Fibroblast of lung (primary cell): ENCODE measurements around the gene FBXO5.

Experiments used
- CTCF ChIP-seq, 2 donors: IDR thresholded peaks in 1 of 2; conservative IDR thresholded peaks in 1 of 2; 1 replicate in 1 of 2; 2 replicates in 1 of 2; pipeline ENCODE4 v1.5.1; 2011 to 2012; ENCODE audit warnings: low read length in 2 of 2, control low read depth in 1 of 2, inconsistent platforms in 1 of 2, low read depth in 1 of 2, mild to moderate bottlenecking in 1 of 2
- EZH2 ChIP-seq: IDR thresholded peaks from 2 replicates; pipeline ENCODE4 v1.5.1; 2012; ENCODE audit warnings: low read length, control low read depth, mild to moderate bottlenecking; ENCODE audit errors: missing control alignments

- TF ChIP-seq EZH2 (no peak), CTCF (conservative IDR thresholded peaks at IDR 0.05 in 1 of 2, IDR thresholded peaks at IDR 0.05 in 1 of 2; ENCODE audit: low read depth in 1 of 2, low read length in 2 of 2) (no peak)
These were observed 46.1 kb upstream of the FBXO5 start for GRCh38 chr6:153028963-153029362.
